SK-N-MC (cell line): ENCODE data around the gene MYORG.

Source experiments
- EZH2 ChIP-seq: fragments of 200-600 bp; sonication (generic); IDR thresholded peaks from one replicate; pipeline ENCODE4 v1.6.1; 2017; ENCODE audit warnings: antibody characterized with exemption
- POLR2AphosphoS5 ChIP-seq: IDR thresholded peaks from 2 replicates; pipeline ENCODE4 v1.6.1; 2012; ENCODE audit warnings: mild to moderate bottlenecking, low read depth, low read length, borderline replicate concordance

DNA sequence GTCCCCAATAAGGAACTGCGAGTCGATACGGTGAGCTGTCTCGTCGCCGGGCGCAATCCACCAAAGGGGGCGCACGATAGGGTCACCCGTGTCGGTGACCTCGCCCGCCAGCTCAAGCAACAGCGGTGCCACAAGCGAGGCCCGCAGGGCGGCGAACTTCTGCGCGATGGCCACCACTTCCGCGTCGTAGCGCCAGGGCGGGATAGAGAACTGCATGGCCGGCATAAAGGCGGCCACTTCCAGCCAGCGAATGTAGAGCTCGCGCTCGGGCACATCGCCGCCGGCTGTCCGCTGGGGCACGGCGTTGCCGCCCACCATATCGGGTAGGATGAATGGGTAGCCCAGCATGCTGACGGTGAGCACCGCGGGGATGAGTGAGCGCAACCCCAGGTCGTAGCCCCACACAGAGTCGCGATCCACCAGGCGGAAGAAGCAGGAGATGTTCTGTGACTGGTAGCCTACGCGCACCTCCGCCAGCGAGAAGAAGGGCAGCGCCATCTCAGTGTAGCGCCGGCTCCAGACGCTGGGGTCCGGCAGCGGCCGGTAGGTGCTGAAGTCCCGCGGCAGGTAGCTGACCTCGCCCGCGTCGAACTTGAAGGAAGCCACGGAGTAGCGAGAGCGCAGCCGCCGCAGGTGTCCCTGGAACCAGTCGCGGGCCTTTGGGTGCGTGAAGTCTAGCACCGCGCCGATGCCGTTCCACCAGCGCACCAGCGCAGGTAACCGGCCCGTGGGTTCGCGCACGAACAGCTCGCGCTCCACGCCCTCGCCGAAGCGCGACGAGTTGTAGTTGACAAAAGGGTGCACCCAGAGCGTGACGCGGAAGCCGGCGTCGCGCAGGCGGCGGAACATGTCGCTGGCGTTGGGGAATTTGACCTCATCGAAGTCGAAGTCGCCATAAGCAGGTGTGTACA is 5.5 kb downstream of the MYORG start:
- TF ChIP-seq POLR2AphosphoS5 (no peak), EZH2 (no peak)
